OCI-LY7 (cell line): ENCODE data around the gene TUG1. TPM values are rescaled to one million over a fixed set of nuclear protein-coding genes. Genes with fewer than 3 reads are reported as not detected.

Experiments
- BruUV-seq: library from RNA; stranded (reverse); fragments of 400-500 nt; replicated peaks from 2 replicates; lab custom pipeline; 2021; lab: Mats Ljungman, UMichigan
- CTCF ChIA-PET: fragments of 300-600 bp; sonication (Branson Sonifier 250); formaldehyde crosslinking; loops from one replicate; lab custom pipeline; 2022; ENCODE audit warnings: antibody characterized with exemption; ENCODE audit not compliant: unreplicated experiment; lab: Charles Lee
- POLR2A ChIA-PET: fragments of 300-600 bp; sonication (Branson Sonifier 250); formaldehyde crosslinking; loops from one replicate; lab custom pipeline; 2022; ENCODE audit warnings: antibody characterized with exemption; lab: Charles Lee
- DNase-seq: peaks from one replicate; pipeline ENCODE4 v3.0.0-alpha.2; 2015; ENCODE audit warnings: low spot score
- H2AFZ ChIP-seq: fragments of 200-600 bp; sonication (generic), shearing (Covaris generic); 2 replicates; pipeline ENCODE4 v1.6.1; 2014; ENCODE audit warnings: mild to moderate bottlenecking, antibody characterized with exemption, low read length, moderate library complexity
- H3K27ac ChIP-seq: fragments of 200-600 bp; sonication (generic); 2 replicates; pipeline ENCODE4 v1.5.1; 2014; ENCODE audit warnings: mixed run types, low read depth, mild to moderate bottlenecking, moderate library complexity, low read length, inconsistent platforms; ENCODE audit not compliant: poor library complexity, severe bottlenecking
- H3K36me3 ChIP-seq: fragments of 200-600 bp; sonication (generic); 2 replicates; pipeline ENCODE4 v1.6.1; 2014; ENCODE audit warnings: mild to moderate bottlenecking, antibody characterized with exemption, low read length, moderate library complexity, mixed read lengths; ENCODE audit not compliant: insufficient read depth
- H3K4me1 ChIP-seq: fragments of 200-600 bp; sonication (generic); 2 replicates; pipeline ENCODE4 v1.5.1; 2014; ENCODE audit warnings: mild to moderate bottlenecking, low read length; ENCODE audit not compliant: insufficient read depth, poor library complexity, severe bottlenecking
- H3K4me2 ChIP-seq: fragments of 200-600 bp; sonication (generic); 2 replicates; pipeline ENCODE4 v1.6.1; 2014; ENCODE audit warnings: mild to moderate bottlenecking, low read length
- H3K4me3 ChIP-seq: fragments of 200-600 bp; sonication (generic); 2 replicates; pipeline ENCODE4 v1.5.1; 2014; ENCODE audit warnings: mild to moderate bottlenecking, low read depth, low read length; ENCODE audit not compliant: poor library complexity, severe bottlenecking
- H3K79me2 ChIP-seq: fragments of 200-600 bp; sonication (generic); 2 replicates; pipeline ENCODE4 v1.6.1; 2016; ENCODE audit warnings: low read depth, mild to moderate bottlenecking, low read length, moderate library complexity, mixed read lengths; ENCODE audit not compliant: insufficient read depth
- H3K9me2 ChIP-seq: fragments of 200-600 bp; sonication (generic); 2 replicates; pipeline ENCODE4 v1.6.1; 2016; ENCODE audit warnings: mild to moderate bottlenecking, low read length, mixed read lengths; ENCODE audit not compliant: insufficient read depth
- H3K9me3 ChIP-seq: fragments of 200-600 bp; sonication (generic); 2 replicates; pipeline ENCODE4 v1.6.1; 2014; ENCODE audit warnings: mild to moderate bottlenecking, mixed run types, low read length, mixed read lengths
- H4K20me1 ChIP-seq: fragments of 200-600 bp; sonication (generic); 2 replicates; pipeline ENCODE4 v1.6.1; 2014; ENCODE audit warnings: mild to moderate bottlenecking, antibody characterized with exemption, low read length, moderate library complexity, mixed read lengths; ENCODE audit not compliant: insufficient read depth
- CTCF ChIP-seq: fragments of 200-600 bp; sonication (generic); conservative IDR thresholded peaks from 2 replicates; pipeline ENCODE4 v1.5.1; 2014; ENCODE audit warnings: mild to moderate bottlenecking, antibody characterized with exemption, low read length, moderate library complexity, mixed read lengths
- EZH2phosphoT487 ChIP-seq: fragments of 200-600 bp; sonication (generic); IDR thresholded peaks from 2 replicates; pipeline ENCODE4 v1.6.1; 2018; ENCODE audit warnings: low read depth, borderline replicate concordance, mild to moderate bottlenecking, mixed run types, antibody characterized with exemption, low read length, moderate library complexity, mixed read lengths
- intact Hi-C: fragments of 100-400 bp; cut with micrococcal nuclease; formaldehyde crosslinking; loops from one replicate; pipeline ENCODE4 v1.10.0; 2022; ENCODE audit not compliant: unreplicated experiment
- total RNA-seq, 2 experiments: library from RNA; depleted of rRNA in 1 of 2; stranded (reverse); fragments of >200 nt in 1 of 2; shearing (Covaris generic) in 1 of 2; gene quantifications; 2 replicates each; pipeline ENCODE4 v1.2.3, GENCODE V29; 2014 to 2022

Gene TUG1
- total RNA-seq, 2 experiments from 2014 or later: 70.3 to 109 TPM

DNA sequence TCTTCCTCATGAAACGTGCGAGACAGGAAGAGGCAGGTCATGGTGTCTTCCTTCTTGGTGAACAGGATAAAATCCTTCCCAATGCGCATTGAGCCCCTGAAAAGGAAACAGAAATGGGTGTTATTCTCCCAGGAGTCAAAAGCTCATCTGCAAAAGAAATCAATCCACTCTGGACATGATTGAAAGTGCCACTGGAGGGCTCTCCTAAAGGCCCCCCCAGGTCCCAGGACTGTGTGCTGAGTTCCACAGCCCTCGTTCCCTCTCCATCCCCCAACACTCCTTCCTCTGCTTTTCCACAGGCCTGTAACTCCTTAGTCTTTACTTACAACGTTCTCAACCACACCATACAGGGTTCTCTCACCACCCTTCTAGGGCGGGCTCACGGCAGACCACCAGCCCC lies 22.7 kb upstream of the TUG1 start:
- Histone ChIP-seq H3K4me2 (no peak overlapping the region), H3K36me3 (peaks cover 99% of the 10 kb centered on the region), H3K9me2 (no peaks in the 10 kb centered on the region), H3K4me3 (no peak overlapping the region), H3K27ac (no peak overlapping the region), H3K9me3 (no peaks in the 10 kb centered on the region), H4K20me1 (no peaks in the 10 kb centered on the region), H2AFZ (no peak overlapping the region), H3K4me1 (no peaks in the 10 kb centered on the region), H3K79me2 (no peaks in the 10 kb centered on the region)
- ChIA-PET CTCF (no interaction called here), POLR2A (interaction anchor here (0.6 to 1.2 kb wide), 2 partner anchors 22 to 108 kb away, joined by 3 to 4 read pairs; partner anchors contain the start of gene MORC2)
- TF ChIP-seq EZH2phosphoT487 (no peak), CTCF (no peak)
- intact Hi-C loops: loop anchor here (5.0 kb wide), 1 partner anchor 201 kb away; no protein-coding TSS in a partner anchor
- no peak for DNase-seq
- BruUV-seq: no TSS peak

GRCh38 chr22:30947173-30947815 lies 21.8 kb upstream of the TUG1 start:
- Histone ChIP-seq H3K9me3 (no peaks in the 10 kb centered on the region), H3K9me2 (no peaks in the 10 kb centered on the region), H3K4me2 (no peak overlapping the region), H3K4me3 (no peak overlapping the region), H4K20me1 (no peaks in the 10 kb centered on the region), H2AFZ (no peak overlapping the region), H3K4me1 (no peaks in the 10 kb centered on the region), H3K79me2 (no peaks in the 10 kb centered on the region), H3K27ac (no peak overlapping the region), H3K36me3 (peaks cover 96% of the 10 kb centered on the region)
- BruUV-seq: no TSS peak
- DNase-seq: no peak
- TF ChIP-seq EZH2phosphoT487 (no peak), CTCF (no peak)
- intact Hi-C loops: loop anchor here (5.0 kb wide), 1 partner anchor 200 kb away; no protein-coding TSS in a partner anchor
- POLR2A ChIA-PET: interaction anchor here (0.6 to 1.2 kb wide), 2 partner anchors 21 to 107 kb away, joined by 3 to 4 read pairs; partner anchors contain the start of gene MORC2
- CTCF ChIA-PET: interaction anchor here (0.7 kb wide), 1 partner anchor 133 kb away, joined by 3 read pairs; no protein-coding TSS in a partner anchor
